Activated T-cell treated with anti-CD3 and anti-CD28 coated beads, Interleukin-2, amount 50 U/mL, for 24 hours (primary cell): ENCODE results near the gene PDE6B.

Source experiments
- DNase-seq: peaks from one replicate; pipeline ENCODE4 v3.0.0-alpha.2; 2020
- H3K27ac Mint-ChIP-seq: 2 replicates; pipeline ENCODE4 v1.8.0; 2020; ENCODE audit warnings: mild to moderate bottlenecking, mixed read lengths
- H3K27me3 Mint-ChIP-seq: 2 replicates; pipeline ENCODE4 v1.8.0; 2020; ENCODE audit warnings: mixed read lengths
- H3K36me3 Mint-ChIP-seq: 2 replicates; pipeline ENCODE4 v1.8.0; 2020; ENCODE audit warnings: low read depth, mixed read lengths
- H3K4me1 Mint-ChIP-seq: 2 replicates; pipeline ENCODE4 v1.8.0; 2020; ENCODE audit warnings: low read depth, mixed read lengths
- H3K4me3 Mint-ChIP-seq: 2 replicates; pipeline ENCODE4 v1.8.0; 2020; ENCODE audit warnings: mild to moderate bottlenecking, moderate library complexity, mixed read lengths
- H3K9me3 Mint-ChIP-seq: 2 replicates; pipeline ENCODE4 v1.8.0; 2020; ENCODE audit warnings: mixed read lengths

The PDE6B gene

GRCh38 chr4:624705-625590 lies at the start of gene PDE6B:
TSS of gene PDE6B (plus strand) at chr4:625573. CDS start at chr4:625627, 54 bp downstream.
- Mint-ChIP-seq H3K4me3 (no peak within 1 kb of the TSS), H3K27me3 (peaks cover 30% of the 10 kb centered on the region), H3K9me3 (no peaks in the 10 kb centered on the region), H3K27ac (no peak within 1 kb of the TSS), H3K4me1 (no peaks in the 10 kb centered on the region), H3K36me3 (no peaks in the 10 kb centered on the region)
- DNase-seq = no peak

- H3K27ac Mint-ChIP-seq = no peak within 1 kb of the TSS
- peaks cover 14% of the 10 kb centered on the region for H3K4me1 Mint-ChIP-seq
- H3K36me3 Mint-ChIP-seq = no peaks in the 10 kb centered on the region
- peaks cover 73% of the 10 kb centered on the region for H3K27me3 Mint-ChIP-seq
- H3K4me3 Mint-ChIP-seq = peak within 1 kb of the TSS; percentile 48
- H3K9me3 Mint-ChIP-seq = no peaks in the 10 kb centered on the region
- DNase-seq = no peak
These were observed 49.0 kb upstream of the PDE6B start, which contains the start of gene TMEM271 for GRCh38 chr4:576245-576821. TSS of gene TMEM271 (minus strand) at chr4:576295. CDS start at chr4:576062, 233 bp downstream.

- Mint-ChIP-seq H3K9me3 (no peaks in the 10 kb centered on the region), H3K27ac (no peak overlapping the region), H3K4me3 (peak overlapping the region; percentile 48), H3K4me1 (peaks cover 14% of the 10 kb centered on the region), H3K27me3 (peaks cover 71% of the 10 kb centered on the region), H3K36me3 (no peaks in the 10 kb centered on the region)
- DNase-seq = no peak
These were observed 48.3 kb upstream of the PDE6B start for GRCh38 chr4:576991-577498.

- H3K4me1 Mint-ChIP-seq = peaks cover 14% of the 10 kb centered on the region
- H3K4me3 Mint-ChIP-seq = peak overlapping the region; percentile 48
- no peaks in the 10 kb centered on the region for H3K9me3 Mint-ChIP-seq
- peaks cover 63% of the 10 kb centered on the region for H3K27me3 Mint-ChIP-seq
- peak; percentile 48 for DNase-seq
- no peaks in the 10 kb centered on the region for H3K36me3 Mint-ChIP-seq
- H3K27ac Mint-ChIP-seq = no peak overlapping the region
These were observed 47.6 kb upstream of the PDE6B start for GRCh38 chr4:577499-578450.

GRCh38 chr4:578451-579443 lies 46.6 kb upstream of the PDE6B start:
- Mint-ChIP-seq H3K9me3 (peaks cover under 1% of the 10 kb centered on the region), H3K4me3 (no peak overlapping the region), H3K27ac (no peak overlapping the region), H3K36me3 (no peaks in the 10 kb centered on the region), H3K27me3 (peaks cover 59% of the 10 kb centered on the region), H3K4me1 (peaks cover 14% of the 10 kb centered on the region)
- no peak for DNase-seq

- DNase-seq = no peak
- Mint-ChIP-seq H3K27me3 (peaks cover 58% of the 10 kb centered on the region), H3K9me3 (peaks cover 7% of the 10 kb centered on the region), H3K36me3 (no peaks in the 10 kb centered on the region), H3K4me1 (peaks cover 11% of the 10 kb centered on the region), H3K27ac (no peak overlapping the region), H3K4me3 (no peak overlapping the region)
These were observed 45.7 kb upstream of the PDE6B start for GRCh38 chr4:579543-580175.

- H3K4me3 Mint-ChIP-seq = no peak overlapping the region
- H3K4me1 Mint-ChIP-seq = peaks cover 11% of the 10 kb centered on the region
- H3K9me3 Mint-ChIP-seq = peaks cover 7% of the 10 kb centered on the region
- no peaks in the 10 kb centered on the region for H3K36me3 Mint-ChIP-seq
- H3K27ac Mint-ChIP-seq = no peak overlapping the region
- peaks cover 62% of the 10 kb centered on the region for H3K27me3 Mint-ChIP-seq
- DNase-seq = no peak
These were observed 44.2 kb upstream of the PDE6B start for GRCh38 chr4:581181-581580.

- H3K27me3 Mint-ChIP-seq = peaks cover 67% of the 10 kb centered on the region
- no peak overlapping the region for H3K4me3 Mint-ChIP-seq
These were observed 43.5 kb upstream of the PDE6B start for GRCh38 chr4:581753-582361.

GRCh38 chr4:583820-584219 lies 41.6 kb upstream of the PDE6B start:
- Mint-ChIP-seq H3K4me3 (no peak overlapping the region), H3K27me3 (peaks cover 65% of the 10 kb centered on the region), H3K9me3 (peaks cover 11% of the 10 kb centered on the region), H3K27ac (no peak overlapping the region), H3K4me1 (no peaks in the 10 kb centered on the region), H3K36me3 (no peaks in the 10 kb centered on the region)
- DNase-seq = no peak

More at GRCh38 chr4:581753-582361, 43.5 kb upstream of the PDE6B start:
- Mint-ChIP-seq H3K4me1 (peaks cover 11% of the 10 kb centered on the region), H3K27ac (no peak overlapping the region), H3K9me3 (peaks cover 7% of the 10 kb centered on the region), H3K36me3 (no peaks in the 10 kb centered on the region)
- no peak for DNase-seq

GRCh38 chr4:587671-588350 lies 37.6 kb upstream of the PDE6B start:
- Mint-ChIP-seq H3K9me3 (peaks cover 11% of the 10 kb centered on the region), H3K27ac (no peak overlapping the region), H3K27me3 (peaks cover 64% of the 10 kb centered on the region), H3K4me1 (no peaks in the 10 kb centered on the region), H3K4me3 (no peak overlapping the region), H3K36me3 (no peaks in the 10 kb centered on the region)
- DNase-seq = no peak

GRCh38 chr4:588351-588849 lies 37.0 kb upstream of the PDE6B start:
- peaks cover 63% of the 10 kb centered on the region for H3K27me3 Mint-ChIP-seq
- H3K36me3 Mint-ChIP-seq = no peaks in the 10 kb centered on the region
- DNase-seq = no peak
- no peak overlapping the region for H3K27ac Mint-ChIP-seq
- peaks cover 11% of the 10 kb centered on the region for H3K9me3 Mint-ChIP-seq
- no peaks in the 10 kb centered on the region for H3K4me1 Mint-ChIP-seq
- H3K4me3 Mint-ChIP-seq = no peak overlapping the region
